WI38 (cell line): ENCODE measurements around the gene PDE4D.

ENCODE experiments used
- H3K4me3 ChIP-seq: 2 replicates; pipeline ENCODE4 v1.5.1; 2011; ENCODE audit warnings: low read depth, mild to moderate bottlenecking, control low read depth, low read length
- CTCF ChIP-seq: IDR thresholded peaks from 2 replicates; pipeline ENCODE4 v1.5.1; 2012; ENCODE audit warnings: low read depth, mild to moderate bottlenecking, control low read depth, low read length

The PDE4D gene

GRCh38 chr5:59436364-59437148 lies 457.0 kb downstream of the PDE4D start:
- no peak overlapping the region for H3K4me3 ChIP-seq
- no peak for TF ChIP-seq CTCF

GRCh38 chr5:59433174-59433573 lies 460.4 kb downstream of the PDE4D start:
- no peak for TF ChIP-seq CTCF
- no peak overlapping the region for H3K4me3 ChIP-seq

GRCh38 chr5:59430066-59430685 lies 463.4 kb downstream of the PDE4D start:
- no peak overlapping the region for H3K4me3 ChIP-seq
- no peak for TF ChIP-seq CTCF

GRCh38 chr5:59428391-59428790 lies 465.1 kb downstream of the PDE4D start:
- H3K4me3 ChIP-seq: no peak overlapping the region
- no peak for TF ChIP-seq CTCF

- no peak overlapping the region for H3K4me3 ChIP-seq
- TF ChIP-seq CTCF: no peak
Measured at GRCh38 chr5:59424515-59424914, 469.0 kb downstream of the PDE4D start.

- no peak overlapping the region for H3K4me3 ChIP-seq
- no peak for TF ChIP-seq CTCF
Measured at GRCh38 chr5:59423021-59423420, 470.5 kb downstream of the PDE4D start.

GRCh38 chr5:59421986-59422941 lies 471.3 kb downstream of the PDE4D start:
- H3K4me3 ChIP-seq: no peak overlapping the region
- TF ChIP-seq CTCF: no peak
